GM23248 (cell line): ENCODE measurements around the gene DIPK1B. TPM values are rescaled to one million over a fixed set of nuclear protein-coding genes. Genes with fewer than 3 reads are reported as not detected.

Experiments
- DNase-seq: peaks from one replicate; pipeline ENCODE4 v3.0.0-alpha.2; 2015
- H2AFZ ChIP-seq: fragments of 200-600 bp; sonication (generic); 2 replicates; pipeline ENCODE4 v1.6.1; 2016; ENCODE audit warnings: antibody characterized with exemption
- H3F3A ChIP-seq: fragments of 200-600 bp; sonication (generic); 2 replicates; pipeline ENCODE4 v1.6.1; 2016; ENCODE audit warnings: mild to moderate bottlenecking, antibody characterized with exemption, mixed run types; ENCODE audit not compliant: insufficient read depth
- H3K27ac ChIP-seq: fragments of 200-600 bp; sonication (generic); 2 replicates; pipeline ENCODE4 v1.5.1; 2016; ENCODE audit warnings: mild to moderate bottlenecking
- H3K27me3 ChIP-seq: fragments of 200-600 bp; sonication (generic); replicated peaks from 2 replicates; pipeline ENCODE4 v1.6.1; 2016; ENCODE audit warnings: mild to moderate bottlenecking; ENCODE audit not compliant: insufficient read depth
- H3K36me3 ChIP-seq: fragments of 200-600 bp; sonication (generic); 2 replicates; pipeline ENCODE4 v1.6.1; 2016; ENCODE audit warnings: low read depth, mild to moderate bottlenecking
- H3K4me1 ChIP-seq: fragments of 200-600 bp; sonication (generic); 2 replicates; pipeline ENCODE4 v1.6.1; 2016; ENCODE audit warnings: mild to moderate bottlenecking; ENCODE audit not compliant: insufficient read depth
- H3K4me2 ChIP-seq: fragments of 200-600 bp; sonication (generic); one replicate; pipeline ENCODE4 v1.6.1; 2016; ENCODE audit warnings: mild to moderate bottlenecking; ENCODE audit not compliant: unreplicated experiment
- H3K4me3 ChIP-seq: fragments of 200-600 bp; sonication (generic); 2 replicates; pipeline ENCODE4 v1.5.1; 2016; ENCODE audit warnings: mild to moderate bottlenecking
- H3K79me2 ChIP-seq: fragments of 200-600 bp; sonication (generic); 2 replicates; pipeline ENCODE4 v1.6.1; 2016; ENCODE audit warnings: mild to moderate bottlenecking; ENCODE audit not compliant: insufficient read depth
- H3K9ac ChIP-seq: fragments of 200-600 bp; sonication (generic); 2 replicates; pipeline ENCODE4 v1.6.1; 2016; ENCODE audit warnings: mild to moderate bottlenecking
- H3K9me2 ChIP-seq: fragments of 200-600 bp; sonication (generic); 2 replicates; pipeline ENCODE4 v1.6.1; 2016; ENCODE audit warnings: mixed run types, mild to moderate bottlenecking, moderate library complexity; ENCODE audit not compliant: insufficient read depth
- H3K9me3 ChIP-seq: fragments of 200-600 bp; sonication (generic); one replicate; pipeline ENCODE4 v1.6.1; 2017; ENCODE audit warnings: low read depth
- H4K20me1 ChIP-seq: fragments of 200-600 bp; sonication (generic); 2 replicates; pipeline ENCODE4 v1.6.0; 2016; ENCODE audit not compliant: insufficient read depth
- EZH2 ChIP-seq: fragments of 200-600 bp; sonication (generic); IDR thresholded peaks from 2 replicates; pipeline ENCODE4 v1.6.1; 2018; ENCODE audit warnings: antibody characterized with exemption, mild to moderate bottlenecking; ENCODE audit not compliant: insufficient read depth, poor library complexity, severe bottlenecking
- EZH2phosphoT487 ChIP-seq: fragments of 200-600 bp; sonication (generic); IDR thresholded peaks from 2 replicates; pipeline ENCODE4 v1.6.1; 2018; ENCODE audit warnings: antibody characterized with exemption, moderate library complexity, mild to moderate bottlenecking, low read depth; ENCODE audit not compliant: insufficient read depth
- WGBS, 2 experiments: methylation state at CpG; one replicate each; pipeline ENCODE4 v1.1.6; 2015 to 2017; ENCODE audit warnings: low lambda C conversion rate in 2 of 2, low coverage in 1 of 2; ENCODE audit errors: missing lambda C conversion rate in 2 of 2; 5-methylcytosine and 5-hydroxymethylcytosine counted together
- in situ Hi-C: fragments of 300-500 bp; cut with MboI; formaldehyde crosslinking; loops from 2 replicates; pipeline ENCODE4 v1.15.0; 2020
- polyA plus RNA-seq: library from polyadenylated mRNA; unstranded; fragments of >200 nt; fragmentation: Nextera tagmentation; extraction: Ambion mirVana; gene quantifications from 2 replicates; pipeline ENCODE4 v1.2.1, GENCODE V29; 2016
- total RNA-seq: library from RNA; depleted of rRNA; stranded (reverse); fragments of >200 nt; shearing (Covaris generic); gene quantifications from 2 replicates; pipeline ENCODE4 v1.2.3, GENCODE V29; 2014

The DIPK1B gene
- total and polyA plus RNA-seq, 2 experiments from 2014 or later: not detected

DNA sequence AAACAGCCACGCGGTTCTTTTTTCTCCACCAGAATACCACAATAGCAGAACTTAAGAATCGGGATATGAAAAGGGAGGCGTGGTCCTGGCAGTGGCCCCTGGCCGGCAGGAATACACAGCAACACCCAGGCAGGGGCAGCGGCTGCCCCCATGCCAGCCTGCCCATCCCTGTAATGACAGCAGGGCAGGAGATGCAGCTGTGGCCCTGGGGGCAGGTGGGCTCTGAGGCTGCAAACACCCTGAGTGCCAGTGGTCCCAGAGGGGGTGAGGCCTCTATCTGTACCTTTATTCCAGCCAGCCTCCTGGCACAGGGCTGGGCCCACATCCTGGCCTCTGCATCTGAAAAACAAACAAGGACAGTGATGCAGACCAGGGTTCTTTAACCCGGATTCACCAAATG is 12.4 kb downstream of the DIPK1B start:
- peaks cover 17% of the 10 kb centered on the region; the same call in 1 of the 2 replicates for H4K20me1 ChIP-seq
- no peak overlapping the region for H3K4me3 ChIP-seq
- H3K27ac ChIP-seq: no peak overlapping the region
- no peak for DNase-seq
- peaks cover 27% of the 10 kb centered on the region for H3K4me1 ChIP-seq
- H3K9me2 ChIP-seq: no peaks in the 10 kb centered on the region
- H3K9me3 ChIP-seq: no peaks in the 10 kb centered on the region
- H3K4me2 ChIP-seq: no peak overlapping the region
- no peaks in the 10 kb centered on the region for H3K27me3 ChIP-seq
- WGBS, 2 experiments: 67 to 68% methylated on average over 7 of the region's 7 CpGs
- TF ChIP-seq EZH2 (no peak), EZH2phosphoT487 (no peak)
- H2AFZ ChIP-seq: no peak overlapping the region
- peaks cover 36% of the 10 kb centered on the region for H3K79me2 ChIP-seq
- H3F3A ChIP-seq: peaks cover 41% of the 10 kb centered on the region
- H3K9ac ChIP-seq: no peak overlapping the region
- in situ Hi-C loops: no loop called here
- peaks cover 15% of the 10 kb centered on the region; the same call in 1 of the 2 replicates for H3K36me3 ChIP-seq

DNA sequence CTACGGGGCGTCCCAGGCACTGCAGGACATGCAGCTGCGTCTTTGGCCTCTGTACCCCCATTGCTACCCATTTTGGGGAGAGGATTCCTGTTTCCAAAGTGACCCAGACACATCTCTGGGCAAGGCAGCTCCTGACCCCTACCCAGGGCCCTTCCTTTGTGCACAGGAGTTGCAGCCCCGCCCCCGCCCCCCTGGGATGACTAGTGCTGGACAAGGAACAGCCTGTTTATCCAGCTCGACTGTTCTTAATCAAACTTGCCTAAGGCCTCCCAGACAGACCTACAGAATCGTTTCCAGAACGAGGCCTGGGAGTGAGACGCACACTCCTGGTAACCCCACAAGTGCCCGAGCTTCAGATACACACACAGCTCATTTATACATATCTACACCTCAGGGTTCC is 13.2 kb downstream of the DIPK1B start:
- Histone ChIP-seq H3K79me2 (peaks cover 44% of the 10 kb centered on the region), H3K4me2 (peak overlapping the region; percentile 92), H3K9me2 (no peaks in the 10 kb centered on the region), H3K36me3 (peaks cover 15% of the 10 kb centered on the region; the same call in 1 of the 2 replicates), H3K9me3 (no peaks in the 10 kb centered on the region), H4K20me1 (peaks cover 17% of the 10 kb centered on the region; the same call in 1 of the 2 replicates), H3K4me3 (peak overlapping the region; percentile 84), H3K4me1 (peaks cover 27% of the 10 kb centered on the region), H3K9ac (peak overlapping the region; percentile 94), H3F3A (peaks cover 41% of the 10 kb centered on the region), H3K27me3 (no peaks in the 10 kb centered on the region), H3K27ac (peak overlapping the region; percentile 40; the same call in 1 of the 2 replicates), H2AFZ (no peak overlapping the region)
- in situ Hi-C loops: no loop called here
- DNase-seq: peak; percentile 78
- WGBS, 2 experiments: 34 to 36% methylated on average over 10 of the region's 10 CpGs
- no peak for TF ChIP-seq EZH2
- TF ChIP-seq EZH2phosphoT487: no peak

DNA sequence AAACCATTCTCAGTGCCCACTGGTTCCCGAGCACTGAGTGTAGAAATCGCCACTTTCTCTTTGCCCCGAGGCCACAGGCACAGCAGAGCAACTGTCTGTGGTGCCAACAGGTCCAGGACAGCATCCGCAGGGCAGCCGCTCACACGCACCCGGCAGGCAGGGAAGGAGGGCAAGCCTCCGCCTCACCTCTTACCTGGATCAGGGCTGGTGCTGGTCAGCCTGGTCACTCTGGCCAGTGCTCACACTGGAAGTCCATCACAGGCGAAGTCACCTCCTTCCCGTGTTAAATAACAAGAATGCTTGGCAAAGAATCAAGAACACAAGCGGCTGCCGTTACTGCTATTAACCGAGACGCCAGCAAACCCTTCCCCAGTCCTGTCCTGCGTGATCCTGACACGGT is 13.7 kb downstream of the DIPK1B start:
- TF ChIP-seq EZH2: no peak
- no peak for TF ChIP-seq EZH2phosphoT487
- H3K36me3 ChIP-seq: peaks cover 15% of the 10 kb centered on the region; the same call in 1 of the 2 replicates
- H3K4me3 ChIP-seq: peak overlapping the region; percentile 84
- H3K9me3 ChIP-seq: no peaks in the 10 kb centered on the region
- H3K9me2 ChIP-seq: no peaks in the 10 kb centered on the region
- no peak for DNase-seq
- in situ Hi-C loops: no loop called here
- peaks cover 49% of the 10 kb centered on the region for H3K79me2 ChIP-seq
- H3F3A ChIP-seq: peaks cover 41% of the 10 kb centered on the region
- H3K9ac ChIP-seq: peak overlapping the region; percentile 94
- peak overlapping the region; percentile 40 for H3K27ac ChIP-seq
- no peaks in the 10 kb centered on the region for H3K27me3 ChIP-seq
- H3K4me1 ChIP-seq: peaks cover 24% of the 10 kb centered on the region
- peak overlapping the region; percentile 92 for H3K4me2 ChIP-seq
- H4K20me1 ChIP-seq: peaks cover 17% of the 10 kb centered on the region; the same call in 1 of the 2 replicates
- H2AFZ ChIP-seq: no peak overlapping the region
- 51 to 56% methylated on average over 16 of the region's 16 CpGs for WGBS, 2 experiments

DNA sequence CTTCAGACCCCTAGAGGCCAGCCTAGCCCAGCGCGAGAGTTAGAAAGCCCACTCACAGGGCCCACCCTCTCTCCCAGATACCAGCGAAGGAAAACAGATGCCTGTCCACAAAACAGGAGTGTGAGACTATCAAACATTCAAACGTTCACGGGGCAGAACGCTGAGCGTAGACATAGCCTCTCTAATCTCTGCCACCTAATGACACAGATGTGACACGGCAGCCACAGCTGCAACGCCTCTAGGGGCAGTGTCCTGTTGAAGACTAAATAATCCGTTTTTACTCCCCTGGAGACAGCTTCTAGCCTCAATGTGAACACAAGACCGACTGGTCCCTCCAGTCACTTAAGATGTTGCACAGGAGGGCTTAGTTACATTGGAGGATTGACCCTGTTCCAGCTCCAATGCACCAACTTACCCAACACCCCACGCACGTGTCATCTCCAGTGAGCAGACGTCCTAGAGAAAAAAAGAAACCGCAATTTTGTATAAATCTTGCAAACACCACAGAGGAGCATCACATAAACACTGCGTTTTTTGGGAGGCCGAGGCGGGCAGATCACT is 14.3 kb downstream of the DIPK1B start:
- in situ Hi-C loops: no loop called here
- H3K79me2 ChIP-seq: peaks cover 55% of the 10 kb centered on the region
- no peaks in the 10 kb centered on the region for H3K9me2 ChIP-seq
- TF ChIP-seq EZH2: no peak
- TF ChIP-seq EZH2phosphoT487: no peak
- peak overlapping the region; percentile 92 for H3K4me2 ChIP-seq
- peaks cover 15% of the 10 kb centered on the region; the same call in 1 of the 2 replicates for H3K36me3 ChIP-seq
- H4K20me1 ChIP-seq: peaks cover 17% of the 10 kb centered on the region; the same call in 1 of the 2 replicates
- H3K27ac ChIP-seq: peak overlapping the region; percentile 40
- DNase-seq: peak; percentile 59
- H2AFZ ChIP-seq: no peak overlapping the region
- H3K4me1 ChIP-seq: peaks cover 21% of the 10 kb centered on the region
- peaks cover 41% of the 10 kb centered on the region for H3F3A ChIP-seq
- WGBS, 2 experiments: 14 to 15% methylated on average over 18 of the region's 18 CpGs
- peak overlapping the region; percentile 94 for H3K9ac ChIP-seq
- no peaks in the 10 kb centered on the region for H3K9me3 ChIP-seq
- H3K4me3 ChIP-seq: peak overlapping the region; percentile 84
- no peaks in the 10 kb centered on the region for H3K27me3 ChIP-seq
